Osteocyte (in vitro differentiated cells): ENCODE data around the gene DPY19L3. TPM values are rescaled to one million over a fixed set of nuclear protein-coding genes. Genes with fewer than 3 reads are reported as not detected.
"Not testable (repeated sequence)": the region's sequence is repeated elsewhere in the genome, so short reads cannot be mapped to it uniquely, and the experiment has no call there.

Experiments used
- DNase-seq: peaks from one replicate; pipeline ENCODE4 v3.0.0; 2021; ENCODE audit warnings: mixed read lengths; ENCODE audit not compliant: unreplicated experiment; ENCODE audit errors: extremely low spot score
- H3K27ac Mint-ChIP-seq: one replicate; pipeline ENCODE4 v1.8.0; 2021; ENCODE audit warnings: mild to moderate bottlenecking, mixed read lengths; ENCODE audit not compliant: unreplicated experiment
- H3K27me3 Mint-ChIP-seq: one replicate; pipeline ENCODE4 v1.8.0; 2021; ENCODE audit warnings: mixed read lengths; ENCODE audit not compliant: unreplicated experiment
- H3K36me3 Mint-ChIP-seq: one replicate; pipeline ENCODE4 v1.8.0; 2021; ENCODE audit warnings: mixed read lengths; ENCODE audit not compliant: unreplicated experiment
- H3K4me1 Mint-ChIP-seq: one replicate; pipeline ENCODE4 v1.8.0; 2021; ENCODE audit warnings: mixed read lengths; ENCODE audit not compliant: unreplicated experiment
- H3K4me3 Mint-ChIP-seq: one replicate; pipeline ENCODE4 v1.8.0; 2021; ENCODE audit warnings: mild to moderate bottlenecking, moderate library complexity, mixed read lengths; ENCODE audit not compliant: unreplicated experiment
- H3K9me3 Mint-ChIP-seq: one replicate; pipeline ENCODE4 v1.8.0; 2021; ENCODE audit warnings: mixed read lengths; ENCODE audit not compliant: unreplicated experiment
- CTCF ChIP-seq: fragments of 200-600 bp; sonication (generic); IDR thresholded peaks from 2 replicates; pipeline ENCODE4 v1.5.0; 2021; ENCODE audit warnings: antibody characterized with exemption, mild to moderate bottlenecking, moderate library complexity
- total RNA-seq: library from RNA; stranded (reverse); gene quantifications from 2 replicates; pipeline ENCODE4 v1.2.1, GENCODE V29; 2021

The DPY19L3 gene
- total RNA-seq, 1 donor from 2014 or later, result 75.4 TPM

GRCh38 chr19:32427536-32427935 lies 22.0 kb downstream of the DPY19L3 start:
- no peak overlapping the region for H3K27ac Mint-ChIP-seq

GRCh38 chr19:32436692-32437091 lies 31.1 kb downstream of the DPY19L3 start:
- Mint-ChIP-seq H3K36me3 (peaks cover 43% of the 10 kb centered on the region), H3K27ac (no peak overlapping the region)

More at GRCh38 chr19:32427536-32427935, 22.0 kb downstream of the DPY19L3 start:
- Mint-ChIP-seq H3K36me3 (peaks cover 22% of the 10 kb centered on the region), H3K4me3 (no peak overlapping the region), H3K27me3 (no peaks in the 10 kb centered on the region), H3K4me1 (no peaks in the 10 kb centered on the region), H3K9me3 (no peaks in the 10 kb centered on the region)
- no peak for TF ChIP-seq CTCF
- DNase-seq, result no peak

GRCh38 chr19:32437096-32437495 lies 31.5 kb downstream of the DPY19L3 start:
- no peak for DNase-seq
- no peak for TF ChIP-seq CTCF
- Mint-ChIP-seq H3K9me3 (no peaks in the 10 kb centered on the region), H3K4me1 (no peaks in the 10 kb centered on the region), H3K27me3 (no peaks in the 10 kb centered on the region), H3K4me3 (no peak overlapping the region), H3K27ac (no peak overlapping the region), H3K36me3 (peaks cover 43% of the 10 kb centered on the region)

More at GRCh38 chr19:32436692-32437091, 31.1 kb downstream of the DPY19L3 start:
- H3K4me1 Mint-ChIP-seq, result no peaks in the 10 kb centered on the region
- no peaks in the 10 kb centered on the region for H3K9me3 Mint-ChIP-seq
- DNase-seq, result no peak
- no peak for TF ChIP-seq CTCF
- no peaks in the 10 kb centered on the region for H3K27me3 Mint-ChIP-seq
- H3K4me3 Mint-ChIP-seq, result no peak overlapping the region

- Mint-ChIP-seq H3K27me3 (no peaks in the 10 kb centered on the region), H3K4me1 (no peaks in the 10 kb centered on the region), H3K9me3 (no peaks in the 10 kb centered on the region), H3K27ac (no peak overlapping the region), H3K4me3 (no peak overlapping the region), H3K36me3 (peaks cover 45% of the 10 kb centered on the region)
- no peak for TF ChIP-seq CTCF
- no peak for DNase-seq
Observed at GRCh38 chr19:32438751-32439150, 33.2 kb downstream of the DPY19L3 start.

GRCh38 chr19:32442650-32443049 lies 37.1 kb downstream of the DPY19L3 start:
- Mint-ChIP-seq H3K9me3 (peaks cover 3% of the 10 kb centered on the region), H3K27ac (no peak overlapping the region), H3K36me3 (peaks cover 43% of the 10 kb centered on the region), H3K4me1 (no peaks in the 10 kb centered on the region), H3K4me3 (no peak overlapping the region), H3K27me3 (no peaks in the 10 kb centered on the region)
- TF ChIP-seq CTCF, result no peak
- no peak for DNase-seq

- peaks cover 42% of the 10 kb centered on the region for H3K36me3 Mint-ChIP-seq
- H3K4me3 Mint-ChIP-seq, H3K4me1 Mint-ChIP-seq, H3K27ac Mint-ChIP-seq, H3K9me3 Mint-ChIP-seq, DNase-seq, H3K27me3 Mint-ChIP-seq: not testable (repeated sequence)
Observed at GRCh38 chr19:32447534-32447933, 42.0 kb downstream of the DPY19L3 start.
